Stimulated activated CD8-positive, alpha-beta memory T cell treated with anti-CD3 and anti-CD28 coated beads, Interleukin-2, amount 100 ng/mL, for 1 hour (primary cell): ENCODE measurements around the gene DNASE1.
A peak's percentile ranks its signal among the peaks of the same experiment; 100 is the strongest.
"Not testable (repeated sequence)": the region's sequence is repeated elsewhere in the genome, so short reads cannot be mapped to it uniquely, and the experiment has no call there.

Experiments
- DNase-seq, 2 donors: peaks; one replicate each; pipeline ENCODE4 v3.0.0-alpha.2; 2020; ENCODE audit warnings: low read depth in 2 of 2

DNASE1 gene, protein sequence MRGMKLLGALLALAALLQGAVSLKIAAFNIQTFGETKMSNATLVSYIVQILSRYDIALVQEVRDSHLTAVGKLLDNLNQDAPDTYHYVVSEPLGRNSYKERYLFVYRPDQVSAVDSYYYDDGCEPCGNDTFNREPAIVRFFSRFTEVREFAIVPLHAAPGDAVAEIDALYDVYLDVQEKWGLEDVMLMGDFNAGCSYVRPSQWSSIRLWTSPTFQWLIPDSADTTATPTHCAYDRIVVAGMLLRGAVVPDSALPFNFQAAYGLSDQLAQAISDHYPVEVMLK

DNA sequence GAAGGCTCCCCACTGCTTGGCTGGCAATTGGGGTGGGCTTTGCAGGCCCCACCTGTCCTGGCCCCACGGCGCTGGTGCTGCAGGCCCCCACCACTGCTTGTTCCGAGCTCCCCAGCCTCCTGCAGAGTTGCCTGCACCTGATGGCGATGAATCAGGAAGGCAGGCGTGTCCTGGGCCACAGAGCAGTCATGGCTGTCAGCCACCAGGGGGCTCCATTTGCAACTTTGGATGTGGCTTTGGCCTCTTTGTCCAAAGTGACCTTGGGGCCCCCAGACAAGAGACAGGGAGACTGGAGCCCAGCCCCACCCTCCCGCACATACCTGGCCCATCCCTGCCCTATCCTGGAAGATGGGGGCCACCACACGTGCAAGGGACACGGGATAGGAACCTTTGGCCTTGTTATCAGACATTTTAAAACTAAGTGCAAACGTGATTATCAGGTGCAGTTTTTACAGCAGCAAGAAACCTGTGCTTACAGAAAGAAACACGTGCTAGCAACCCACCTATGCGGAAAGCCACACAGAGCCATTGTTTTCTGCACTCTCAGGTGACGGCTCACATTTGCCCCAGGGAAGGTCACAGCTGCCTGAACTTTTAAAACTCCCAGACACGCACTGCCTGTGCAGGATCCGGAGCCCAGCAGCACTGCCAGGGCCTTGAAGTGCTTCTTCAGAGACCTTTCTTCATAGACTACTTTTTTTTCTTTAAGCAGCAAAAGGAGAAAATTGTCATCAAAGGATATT, at the start of gene DNASE1:
Gene DNASE1 (plus strand): TSS at position 443 of the 743 bp plus-strand sequence. CDS start 683 bp downstream, outside the sequence.
- DNase-seq: peak in 1 of 2 donors; percentile 16

- no peak for DNase-seq
These were observed 48.0 kb upstream of the DNASE1 start for GRCh38 chr16:3606441-3606840.

DNA sequence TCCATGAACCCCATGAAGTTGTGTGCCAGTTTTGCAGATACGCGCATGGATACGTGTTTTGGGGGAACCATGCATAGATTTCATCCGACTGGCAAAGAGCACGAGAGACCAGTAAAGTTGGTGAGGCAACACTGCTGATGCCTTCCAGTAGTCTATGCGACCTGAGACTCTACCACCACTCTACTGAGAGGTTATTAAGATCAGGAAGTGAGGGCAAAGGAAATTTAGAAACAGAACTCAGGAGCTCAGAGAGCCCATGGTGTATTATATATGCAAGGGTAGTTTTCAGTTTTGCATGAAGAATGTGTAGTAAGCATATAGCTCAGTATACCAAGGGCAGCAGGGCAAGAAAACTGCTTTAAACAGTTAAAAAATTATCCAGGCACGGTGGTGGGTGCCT, 47.3 kb upstream of the DNASE1 start:
- no peak for DNase-seq

DNA sequence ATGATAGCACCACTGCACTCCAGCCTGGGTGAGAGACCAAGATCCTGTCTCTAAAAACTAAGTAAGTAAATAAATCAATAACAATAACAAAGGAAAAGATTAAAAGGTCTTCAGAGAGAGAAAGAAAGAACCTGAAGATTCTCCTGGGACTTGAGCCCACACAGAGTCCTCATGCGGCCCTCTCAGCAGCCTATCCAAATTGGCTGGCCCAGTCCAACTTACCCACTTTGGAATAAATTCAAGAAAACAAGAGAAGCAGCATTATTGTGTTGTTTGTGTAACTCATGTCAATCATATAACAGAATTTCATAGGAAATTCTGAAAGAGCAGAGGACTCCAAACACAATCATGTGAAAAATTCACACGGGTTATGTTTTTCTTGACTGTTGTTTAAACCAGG, 46.9 kb upstream of the DNASE1 start:
- no peak for DNase-seq

DNA sequence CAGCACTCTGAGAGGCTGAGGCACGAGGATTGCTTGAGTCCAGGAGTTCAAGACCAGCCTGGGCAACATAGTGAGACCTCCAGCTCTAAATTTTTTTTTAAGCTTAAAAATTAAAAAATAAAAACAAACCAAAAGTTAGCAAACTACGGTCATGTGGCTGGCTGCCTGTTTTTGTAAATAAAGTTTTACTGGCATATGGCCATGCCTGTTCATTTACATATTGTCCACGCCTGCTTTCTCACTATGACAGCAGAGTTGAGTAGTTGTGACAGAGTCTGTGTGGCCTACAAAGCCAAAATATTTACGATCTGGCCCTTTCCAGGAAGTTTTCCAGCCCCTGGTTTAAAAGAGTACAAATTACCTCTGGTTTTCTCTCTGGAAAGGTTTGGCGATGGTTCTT, 46.4 kb upstream of the DNASE1 start:
- no peak for DNase-seq

- not testable (repeated sequence) for DNase-seq
These were observed 45.5 kb upstream of the DNASE1 start for GRCh38 chr16:3608976-3609375.

GRCh38 chr16:3609895-3610697, 44.4 kb upstream of the DNASE1 start:
- no peak for DNase-seq

GRCh38 chr16:3610698-3611145, 43.8 kb upstream of the DNASE1 start:
- no peak for DNase-seq

DNA sequence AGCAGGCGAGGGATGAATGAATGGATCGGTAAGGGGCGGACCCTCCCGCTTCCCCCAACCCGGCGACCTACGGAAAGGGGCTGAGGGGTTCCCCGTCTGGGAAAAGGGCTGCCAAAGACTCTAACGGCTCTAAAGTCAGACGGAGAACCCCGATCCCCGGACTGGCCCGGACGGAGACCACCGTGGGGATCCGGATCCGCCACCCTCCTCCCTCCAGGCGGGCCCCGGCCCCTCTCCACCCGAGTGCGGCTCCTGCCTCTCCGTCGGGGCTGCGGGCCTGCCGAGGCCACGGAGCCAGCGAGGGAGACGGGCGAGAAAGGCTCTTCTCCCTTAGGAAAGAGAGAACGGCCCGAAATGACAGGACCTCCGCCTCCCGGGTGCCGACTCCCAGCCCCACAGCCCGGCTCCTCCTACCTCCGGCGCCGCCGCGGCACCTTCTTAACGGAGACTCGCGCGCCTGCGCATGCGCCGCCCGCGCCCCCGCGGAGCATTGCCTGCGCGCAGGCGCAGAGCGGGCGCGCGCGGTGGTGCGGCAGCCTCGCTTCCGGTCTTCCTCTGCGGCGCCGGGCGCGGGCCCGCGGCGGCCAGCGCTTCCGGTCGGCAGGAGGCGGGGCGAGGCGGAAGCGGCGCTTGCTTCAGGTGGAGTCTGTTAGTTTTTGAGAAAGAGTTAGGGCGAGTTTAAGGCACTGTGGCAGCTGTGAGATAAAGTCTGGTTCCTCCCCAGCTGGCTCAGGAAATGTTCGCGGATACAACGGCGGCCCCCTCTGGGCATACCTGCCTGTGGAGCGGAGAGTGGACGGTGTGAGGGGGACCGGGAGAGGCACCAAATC, 43.1 kb upstream of the DNASE1 start, which contains the start of gene SLX4:
Gene SLX4 (minus strand): TSS at position 461 of the 830 bp plus-strand sequence. CDS start 2,642 bp downstream, outside the sequence.
- peak; percentile 81 to 84 for DNase-seq

DNA sequence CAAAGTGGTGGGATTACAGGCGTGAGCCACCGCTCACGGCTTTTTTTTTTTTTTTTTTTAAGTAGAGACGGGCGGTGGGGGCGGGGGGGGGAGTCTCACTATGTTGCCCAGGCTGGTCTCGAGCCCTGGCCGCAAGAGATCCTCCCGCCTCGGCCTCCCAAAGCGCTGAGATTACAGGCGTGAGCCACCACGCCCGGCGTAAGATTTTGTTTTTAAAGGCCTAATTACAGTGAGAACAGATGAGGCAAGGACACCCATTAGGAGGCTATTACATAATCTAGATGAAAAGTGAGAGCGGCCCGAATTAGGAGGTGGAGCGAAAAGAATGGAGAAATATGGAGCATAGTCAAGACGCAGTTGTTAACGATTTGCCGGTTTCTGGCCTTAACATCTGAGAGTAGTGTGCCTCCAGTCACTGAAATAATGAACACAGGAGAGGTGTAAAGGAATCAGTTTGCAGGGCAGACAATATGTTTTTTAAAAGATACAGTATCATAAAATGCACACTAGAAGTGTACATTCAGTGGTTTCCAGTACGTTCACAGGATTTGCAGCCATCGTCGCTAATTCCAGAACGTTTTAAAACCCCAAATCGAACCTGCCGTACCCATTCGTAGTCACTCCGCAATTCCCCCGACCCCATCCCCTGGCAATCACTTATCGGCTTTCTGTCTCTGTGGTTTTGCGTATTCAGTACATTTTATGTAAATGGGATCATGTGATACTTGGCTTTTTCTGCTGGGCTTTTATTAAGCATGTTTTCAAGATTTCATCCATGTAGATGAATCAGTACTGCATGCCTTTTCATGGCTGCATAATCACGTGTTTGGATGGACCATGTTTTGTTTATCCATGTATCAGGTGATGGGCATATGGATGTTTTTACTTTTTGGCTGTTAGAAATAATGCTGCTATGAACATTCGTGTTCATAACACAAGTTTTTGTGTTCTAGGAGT, 41.7 kb upstream of the DNASE1 start:
- DNase-seq: no peak

DNA sequence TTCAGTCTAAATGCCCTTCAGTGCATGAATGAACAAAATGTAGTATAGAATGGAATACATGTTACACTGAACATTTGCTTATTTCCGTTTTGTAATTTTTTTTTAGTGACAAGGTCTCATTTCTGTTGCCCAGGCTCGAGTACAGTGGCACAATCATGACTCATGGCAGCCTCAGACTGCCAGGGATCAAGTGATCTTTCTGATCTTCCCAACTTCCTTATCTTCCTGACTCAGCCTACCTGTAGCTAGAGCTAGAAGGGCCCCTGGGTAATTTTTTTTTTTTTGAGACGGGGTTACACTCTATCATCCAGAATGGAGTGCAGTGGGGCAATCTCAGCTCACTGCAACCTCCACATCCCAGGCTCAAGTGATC, 35.7 kb upstream of the DNASE1 start:
- no peak for DNase-seq

- DNase-seq: no peak
These were observed 30.8 kb upstream of the DNASE1 start for GRCh38 chr16:3623642-3624041.

DNA sequence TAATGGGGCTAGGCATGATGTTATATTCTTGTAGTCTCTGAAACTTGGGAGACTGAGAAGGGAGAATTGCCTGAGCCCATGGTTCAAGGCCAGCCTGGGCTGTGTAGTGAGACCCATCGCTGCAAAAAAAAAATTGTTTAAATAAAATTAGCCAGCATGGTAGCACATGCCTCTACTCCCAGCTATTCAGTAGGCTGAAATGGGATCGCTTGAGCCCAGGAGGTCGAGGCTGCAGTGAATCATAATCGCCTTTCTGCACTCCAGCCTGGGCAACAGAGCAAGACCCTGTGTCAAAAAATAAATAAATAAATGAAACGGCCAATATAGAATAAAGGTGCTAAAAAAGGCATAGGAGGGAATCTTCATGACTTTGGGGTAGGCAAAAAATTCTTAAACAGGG, 29.2 kb upstream of the DNASE1 start:
- no peak for DNase-seq

DNA sequence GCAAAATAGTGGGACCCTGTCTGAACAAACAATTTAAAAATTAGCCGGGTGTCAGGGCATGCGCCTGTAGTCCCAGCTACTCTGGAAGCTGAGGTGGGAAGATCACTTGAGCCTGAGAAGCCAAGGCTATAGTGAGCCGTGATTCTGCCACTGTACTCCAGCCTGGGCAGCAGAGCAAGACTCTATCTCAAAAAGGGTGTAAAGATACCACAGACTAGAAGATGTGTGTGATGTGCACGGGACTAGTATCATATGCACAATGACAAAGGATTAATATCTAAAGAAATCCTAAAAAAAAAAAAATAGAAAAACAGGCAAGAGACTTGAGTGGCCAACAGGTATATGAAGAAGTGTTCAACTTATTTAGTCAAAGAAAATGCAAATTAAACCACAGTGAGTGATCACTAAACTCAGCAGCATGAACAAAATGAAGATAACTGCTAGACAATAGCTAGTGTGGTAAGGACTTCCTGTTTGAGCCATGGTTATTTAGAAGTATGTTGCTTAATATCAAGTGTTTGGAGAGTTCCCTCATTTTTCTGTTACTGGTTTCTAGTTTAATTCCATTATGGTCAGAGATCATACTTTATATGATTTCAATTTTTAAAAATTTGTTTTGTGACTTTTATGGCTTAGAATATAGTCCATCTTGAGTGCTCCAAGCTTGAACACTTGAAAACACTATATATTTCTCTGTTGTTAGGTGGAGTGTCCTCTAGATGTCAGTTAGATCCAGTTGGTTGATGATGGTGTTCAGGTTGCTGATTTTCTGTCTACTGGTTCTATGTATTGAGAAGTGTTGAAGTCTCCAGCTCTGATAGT, 28.4 kb upstream of the DNASE1 start:
- no peak for DNase-seq

GRCh38 chr16:3637371-3637923, 17.0 kb upstream of the DNASE1 start:
- no peak for DNase-seq

DNA sequence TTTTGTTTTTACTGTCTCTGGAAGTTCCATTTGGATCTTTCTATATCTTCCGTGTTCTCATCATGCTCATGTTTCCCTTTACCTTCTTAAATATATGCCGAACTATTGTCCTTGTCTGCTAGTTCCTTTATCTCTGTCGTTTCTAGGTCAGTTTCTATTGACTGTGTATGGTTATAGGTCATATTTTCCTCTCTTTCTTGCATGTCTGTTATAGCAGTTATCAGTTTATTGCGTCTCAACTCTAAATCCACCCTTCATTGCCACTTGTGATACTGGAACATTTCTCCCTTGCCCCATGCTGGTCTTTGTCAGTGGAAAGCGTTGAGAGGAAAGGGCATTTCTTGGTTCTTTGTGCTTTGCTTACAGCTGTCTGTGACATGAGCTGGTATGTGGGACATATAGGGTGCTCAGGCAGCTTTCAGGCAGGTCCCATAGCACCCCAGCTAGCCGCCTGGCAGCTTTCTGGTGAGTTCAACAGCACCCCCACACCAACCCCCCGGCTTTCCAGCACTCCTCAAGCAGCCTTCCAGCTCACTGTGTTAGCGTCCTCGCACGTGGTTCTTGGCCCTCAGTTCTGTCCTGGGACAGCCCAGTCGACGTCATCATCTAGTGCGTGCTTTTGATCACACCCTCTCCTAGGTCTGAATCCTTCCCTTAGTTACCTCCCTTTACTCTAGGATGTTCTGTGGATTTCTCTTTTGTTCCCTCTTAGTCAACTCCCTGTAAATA, 15.4 kb upstream of the DNASE1 start:
- no peak for DNase-seq

DNA sequence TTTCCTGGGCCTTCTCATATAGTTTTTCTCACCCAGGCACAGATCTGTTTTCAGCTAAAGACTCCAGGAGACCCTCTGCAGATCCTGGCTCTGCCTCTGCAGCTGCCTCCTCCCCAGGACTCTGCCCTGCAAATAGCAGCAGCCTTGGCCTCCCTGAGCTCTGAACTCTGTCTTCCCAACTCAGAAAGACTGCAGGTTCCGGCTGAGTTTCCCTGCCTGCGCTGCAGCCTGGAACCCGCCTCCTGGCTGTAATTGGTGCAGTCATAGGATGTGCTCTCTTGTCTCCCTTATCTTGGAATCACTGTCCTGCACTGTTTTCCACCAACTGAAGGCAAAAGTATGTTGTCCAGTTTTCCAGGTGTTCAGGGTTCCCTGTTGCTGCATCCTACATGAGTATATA, 14.3 kb upstream of the DNASE1 start:
- DNase-seq: no peak
